Mesendoderm (in vitro differentiated cells): Measurements from ENCODE around the gene PPARA.

ENCODE experiments used
- DNase-seq: peaks from one replicate; pipeline ENCODE4 v3.0.0; 2013
- H2AK5ac ChIP-seq: 2 replicates; pipeline ENCODE4 v1.6.1; 2013; ENCODE audit warnings: low read length, inconsistent platforms
- H2BK120ac ChIP-seq: 2 replicates; pipeline ENCODE4 v1.6.1; 2013; ENCODE audit warnings: low read depth, mild to moderate bottlenecking, low read length, moderate library complexity, mixed read lengths
- H2BK15ac ChIP-seq: replicated peaks from 2 replicates; pipeline ENCODE4 v1.6.1; 2013; ENCODE audit warnings: low read depth, mild to moderate bottlenecking, moderate library complexity
- H2BK5ac ChIP-seq: 2 replicates; pipeline ENCODE4 v1.6.1; 2013; ENCODE audit warnings: low read length, inconsistent platforms
- H3K18ac ChIP-seq: 2 replicates; pipeline ENCODE4 v1.6.1; 2013; ENCODE audit warnings: mild to moderate bottlenecking, low read length, mixed read lengths
- H3K23ac ChIP-seq: one replicate; pipeline ENCODE4 v1.6.1; 2013; ENCODE audit warnings: low read length
- H3K27ac ChIP-seq: 2 replicates; pipeline ENCODE4 v1.5.1; 2013; ENCODE audit warnings: low read depth, mild to moderate bottlenecking, inconsistent platforms, low read length, moderate library complexity
- H3K27me3 ChIP-seq: 2 replicates; pipeline ENCODE4 v1.6.1; 2013; ENCODE audit warnings: low read length, control low read depth, mild to moderate bottlenecking, inconsistent platforms; ENCODE audit not compliant: insufficient read depth, poor library complexity
- H3K36me3 ChIP-seq: 2 replicates; pipeline ENCODE4 v1.6.1; 2013; ENCODE audit warnings: low read length, inconsistent platforms; ENCODE audit not compliant: control insufficient read depth, insufficient read depth
- H3K4ac ChIP-seq: one replicate; pipeline ENCODE4 v1.6.1; 2013; ENCODE audit warnings: low read depth, mild to moderate bottlenecking, low read length, moderate library complexity
- H3K4me1 ChIP-seq: 2 replicates; pipeline ENCODE4 v1.6.1; 2013; ENCODE audit warnings: low read depth, low read length, inconsistent platforms; ENCODE audit not compliant: control insufficient read depth
- H3K4me2 ChIP-seq: 2 replicates; pipeline ENCODE4 v1.6.1; 2013; ENCODE audit warnings: low read length
- H3K4me3 ChIP-seq: 2 replicates; pipeline ENCODE4 v1.5.1; 2013; ENCODE audit warnings: mild to moderate bottlenecking, low read length
- H3K56ac ChIP-seq: one replicate; pipeline ENCODE4 v1.6.1; 2013; ENCODE audit warnings: low read length
- H3K79me1 ChIP-seq: 2 replicates; pipeline ENCODE4 v1.6.1; 2013; ENCODE audit warnings: low read length, inconsistent platforms
- H3K79me2 ChIP-seq: 2 replicates; pipeline ENCODE4 v1.6.1; 2013; ENCODE audit warnings: mild to moderate bottlenecking, low read length; ENCODE audit not compliant: control insufficient read depth, insufficient read depth
- H3K9ac ChIP-seq: 2 replicates; pipeline ENCODE4 v1.6.1; 2013; ENCODE audit warnings: low read length, inconsistent platforms
- H4K5ac ChIP-seq: one replicate; pipeline ENCODE4 v1.6.1; 2013; ENCODE audit warnings: low read length
- H4K8ac ChIP-seq: one replicate; pipeline ENCODE4 v1.6.1; 2013; ENCODE audit warnings: low read depth, mild to moderate bottlenecking, control low read depth, low read length, moderate library complexity
- WGBS: extraction: QIAGEN DNeasy Blood & Tissue Kit; methylation state at CpG from one replicate; pipeline ENCODE4 v1.1.7; 2013; ENCODE audit warnings: low lambda C conversion rate, missing lambda C conversion rate; ENCODE audit not compliant: insufficient coverage; ENCODE audit errors: extremely low coverage; 5-methylcytosine and 5-hydroxymethylcytosine counted together

PPARA gene

DNA sequence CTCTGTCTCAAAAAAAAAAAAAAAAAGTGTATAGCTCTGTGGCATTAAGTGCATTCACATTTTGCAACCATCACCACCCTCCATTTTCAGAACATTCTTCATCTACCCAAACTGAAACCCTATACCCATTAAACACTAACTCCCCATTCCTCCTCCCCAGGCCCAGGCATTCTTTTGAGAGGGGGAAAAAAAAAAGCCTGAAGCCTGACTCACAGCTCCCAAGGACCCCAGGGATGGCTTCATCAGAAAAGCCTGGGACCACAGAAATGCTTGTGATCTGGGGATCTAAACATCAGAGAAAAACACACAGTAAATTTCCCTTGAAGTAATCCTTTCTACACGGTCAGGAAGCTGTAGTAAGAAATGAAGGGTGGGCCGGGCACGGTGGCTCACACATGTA is 135.7 kb downstream of the PPARA start:
- Histone ChIP-seq H2BK15ac (no peak overlapping the region), H4K5ac (no peak overlapping the region), H2BK5ac (no peak overlapping the region), H3K9ac (no peak overlapping the region), H3K36me3 (no peaks in the 10 kb centered on the region), H3K4me3 (no peak overlapping the region), H3K27me3 (no peaks in the 10 kb centered on the region), H3K4me1 (no peaks in the 10 kb centered on the region), H3K4me2 (no peak overlapping the region), H2AK5ac (no peak overlapping the region), H3K79me1 (no peaks in the 10 kb centered on the region), H2BK120ac (no peak overlapping the region), H3K27ac (no peak overlapping the region), H3K4ac (no peak overlapping the region), H3K18ac (no peak overlapping the region), H3K56ac (no peak overlapping the region), H4K8ac (no peak overlapping the region), H3K79me2 (no peaks in the 10 kb centered on the region), H3K23ac (no peak overlapping the region)
- no CpG with 5 or more reads among the region's 3 CpGs for WGBS
- DNase-seq, result no peak

DNA sequence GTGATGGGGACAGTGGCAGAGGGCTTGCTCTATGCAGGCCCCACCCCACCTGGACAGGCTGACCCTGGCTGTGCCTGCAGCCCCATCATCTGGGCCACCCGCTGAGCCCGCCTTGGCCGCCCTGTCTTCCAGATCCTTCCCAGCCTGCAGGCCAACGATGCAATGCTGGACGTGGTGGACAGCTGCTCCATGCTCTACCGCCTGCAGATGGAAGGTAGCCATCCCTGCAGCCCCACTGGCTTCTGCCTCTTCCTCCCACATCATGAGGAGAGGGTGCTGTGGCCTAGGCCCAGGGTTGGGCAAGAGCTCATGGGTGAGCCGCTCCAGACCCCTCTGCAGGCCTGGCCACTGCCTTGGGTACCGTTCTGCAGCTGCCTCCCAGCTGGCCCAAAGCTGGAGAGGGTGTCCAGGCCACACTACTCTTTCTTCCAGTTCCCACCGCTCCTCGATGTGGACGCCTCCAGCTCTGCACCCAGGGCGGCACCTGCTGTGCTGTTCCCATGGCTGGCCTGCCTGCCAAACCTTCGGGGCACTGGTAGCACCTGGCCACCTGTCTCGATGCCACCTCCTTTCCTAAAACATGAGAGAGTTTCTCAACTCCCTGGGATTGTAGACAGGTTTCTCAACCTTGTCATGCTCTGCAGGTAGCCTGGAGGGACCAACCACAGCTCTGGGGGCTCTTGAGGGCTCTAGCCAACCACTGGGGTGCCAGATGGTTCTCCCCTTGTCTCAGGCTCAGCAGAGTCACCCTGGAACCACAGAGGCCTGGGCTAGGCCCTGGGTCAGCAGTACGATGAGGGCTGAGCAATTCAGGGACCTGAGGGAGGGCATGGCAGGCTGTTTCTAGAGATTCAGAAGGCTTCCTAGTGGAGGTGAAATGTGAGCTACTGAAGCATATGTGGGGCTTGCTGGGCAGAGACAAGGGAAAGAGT is 136.9 kb downstream of the PPARA start:
- H2AK5ac ChIP-seq, result no peak overlapping the region
- no peak overlapping the region for H2BK120ac ChIP-seq
- WGBS, result no CpG with 5 or more reads among the region's 15 CpGs
- H4K5ac ChIP-seq, result no peak overlapping the region
- H3K4me3 ChIP-seq, result no peak overlapping the region
- no peak overlapping the region for H3K56ac ChIP-seq
- H2BK5ac ChIP-seq, result no peak overlapping the region
- no peak overlapping the region for H3K4me2 ChIP-seq
- no peak overlapping the region for H3K23ac ChIP-seq
- H3K27ac ChIP-seq, result no peak overlapping the region
- no peaks in the 10 kb centered on the region for H3K36me3 ChIP-seq
- no peak overlapping the region for H2BK15ac ChIP-seq
- no peak for DNase-seq
- H3K4ac ChIP-seq, result no peak overlapping the region
- no peaks in the 10 kb centered on the region for H3K4me1 ChIP-seq
- H4K8ac ChIP-seq, result no peak overlapping the region
- H3K9ac ChIP-seq, result no peak overlapping the region
- no peaks in the 10 kb centered on the region for H3K79me2 ChIP-seq
- no peak overlapping the region for H3K18ac ChIP-seq
- no peaks in the 10 kb centered on the region for H3K27me3 ChIP-seq
- H3K79me1 ChIP-seq, result no peaks in the 10 kb centered on the region

DNA sequence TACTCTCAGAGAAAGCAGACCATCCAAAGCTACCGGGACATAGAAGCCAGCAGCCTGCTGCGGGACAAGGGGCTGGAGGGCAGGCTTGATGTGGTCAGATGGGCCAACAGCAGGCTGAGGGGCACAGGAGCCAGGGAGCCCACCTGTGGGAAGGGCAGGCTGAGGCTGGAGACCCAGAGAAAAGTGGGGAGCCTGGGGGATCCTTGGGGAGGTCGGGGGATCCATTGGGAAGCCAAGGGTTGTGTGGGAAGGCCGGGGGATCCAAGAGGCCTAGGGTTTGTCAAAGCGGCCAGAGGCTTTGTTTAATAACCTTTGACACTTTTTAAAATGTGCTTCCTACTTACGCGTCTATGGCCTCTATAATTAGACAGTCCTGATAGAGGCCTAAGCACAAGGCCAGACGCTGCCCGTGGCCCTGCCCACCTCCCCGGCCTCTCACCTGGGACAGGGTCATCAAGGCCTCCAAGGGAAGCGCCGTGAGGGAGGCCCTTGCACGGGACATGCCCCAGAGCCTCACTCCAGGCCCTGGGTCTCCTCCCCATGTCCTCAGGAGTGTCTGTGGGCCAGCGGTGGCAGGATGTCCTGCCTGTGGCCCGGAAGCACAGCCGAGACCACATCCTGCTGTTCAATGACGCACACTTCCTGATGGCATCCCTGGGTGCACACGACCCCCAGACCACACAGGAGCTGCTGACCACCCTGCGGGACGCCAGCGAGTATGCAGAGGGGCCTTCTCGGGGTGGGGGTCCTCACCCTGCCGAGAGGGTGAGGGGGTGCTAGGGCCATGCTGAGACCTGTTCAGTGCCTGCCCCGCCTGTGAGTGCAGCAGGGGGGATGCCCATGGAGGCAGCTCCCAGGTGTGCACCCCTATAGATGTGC is 137.8 kb downstream of the PPARA start:
- Histone ChIP-seq H2AK5ac (no peak overlapping the region), H2BK15ac (no peak overlapping the region), H2BK5ac (no peak overlapping the region), H3K27me3 (no peaks in the 10 kb centered on the region), H3K9ac (no peak overlapping the region), H4K5ac (no peak overlapping the region), H3K4me3 (no peak overlapping the region), H3K79me1 (no peaks in the 10 kb centered on the region), H2BK120ac (no peak overlapping the region), H3K23ac (no peak overlapping the region), H4K8ac (no peak overlapping the region), H3K56ac (no peak overlapping the region), H3K4me2 (no peak overlapping the region), H3K18ac (no peak overlapping the region), H3K27ac (no peak overlapping the region), H3K79me2 (no peaks in the 10 kb centered on the region), H3K4ac (no peak overlapping the region), H3K4me1 (no peaks in the 10 kb centered on the region), H3K36me3 (no peaks in the 10 kb centered on the region)
- no CpG with 5 or more reads among the region's 24 CpGs for WGBS
- no peak for DNase-seq

DNA sequence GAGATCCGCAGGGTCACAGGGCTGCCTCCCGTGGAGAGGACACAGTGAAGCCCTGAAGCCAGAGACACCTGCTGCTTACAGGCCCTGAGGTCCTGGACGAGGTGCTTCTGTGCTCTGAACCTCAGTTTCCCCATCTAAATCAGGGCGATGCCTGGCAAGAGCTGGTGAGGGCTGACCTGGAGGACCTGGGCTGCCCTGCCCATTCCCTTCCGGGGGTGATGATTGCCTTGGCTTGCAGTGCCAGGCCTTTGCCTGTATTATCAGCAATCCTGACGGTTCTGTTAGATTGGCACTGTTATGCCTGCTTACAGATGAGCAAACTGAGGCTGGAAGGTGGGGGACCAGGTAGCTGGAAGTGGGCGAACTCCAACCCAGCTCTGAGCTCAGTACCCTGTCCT is 138.5 kb downstream of the PPARA start:
- no peaks in the 10 kb centered on the region for H3K36me3 ChIP-seq
- DNase-seq, result no peak
- H3K4me1 ChIP-seq, result no peaks in the 10 kb centered on the region
- H4K8ac ChIP-seq, result no peak overlapping the region
- H4K5ac ChIP-seq, result no peak overlapping the region
- H3K56ac ChIP-seq, result no peak overlapping the region
- no peak overlapping the region for H2AK5ac ChIP-seq
- no peak overlapping the region for H3K9ac ChIP-seq
- H3K27ac ChIP-seq, result no peak overlapping the region
- no peak overlapping the region for H3K4me3 ChIP-seq
- no peak overlapping the region for H3K23ac ChIP-seq
- H3K79me1 ChIP-seq, result no peaks in the 10 kb centered on the region
- no peaks in the 10 kb centered on the region for H3K27me3 ChIP-seq
- H3K4ac ChIP-seq, result no peak overlapping the region
- H3K79me2 ChIP-seq, result no peaks in the 10 kb centered on the region
- no CpG with 5 or more reads among the region's 7 CpGs for WGBS
- no peak overlapping the region for H2BK120ac ChIP-seq
- no peak overlapping the region for H3K4me2 ChIP-seq
- H2BK15ac ChIP-seq, result no peak overlapping the region
- H3K18ac ChIP-seq, result no peak overlapping the region
- H2BK5ac ChIP-seq, result no peak overlapping the region

DNA sequence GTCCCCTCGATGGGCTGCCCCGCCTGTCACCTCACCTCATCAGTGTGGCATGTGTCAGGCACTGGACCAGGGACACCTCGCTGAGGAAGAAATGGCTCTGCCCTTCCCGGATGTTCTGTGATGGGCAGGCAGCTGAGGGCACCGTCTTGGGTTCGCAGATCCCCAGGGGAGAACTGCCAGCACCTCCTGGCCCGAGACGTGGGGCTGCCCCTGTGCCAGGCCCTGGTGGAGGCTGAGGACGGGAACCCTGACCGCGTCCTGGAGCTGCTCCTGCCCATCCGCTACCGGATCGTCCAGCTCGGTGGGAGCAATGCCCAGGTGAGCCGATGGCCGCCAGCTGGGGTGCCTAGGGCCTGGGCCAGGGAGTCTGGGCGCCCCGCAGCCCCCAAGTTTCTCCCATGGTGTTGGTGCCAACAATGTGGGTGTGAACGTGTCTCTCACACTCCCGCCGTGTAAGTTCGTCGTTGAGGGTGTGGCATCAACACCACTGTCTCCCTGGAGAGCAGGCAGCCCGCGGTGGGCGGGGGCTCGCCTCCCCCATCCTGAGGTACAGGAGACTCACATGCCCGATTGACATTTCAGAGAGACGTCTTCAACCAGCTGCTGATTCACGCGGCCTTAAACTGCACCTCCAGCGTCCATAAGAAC is 139.0 kb downstream of the PPARA start:
- Histone ChIP-seq H3K79me2 (no peaks in the 10 kb centered on the region), H3K4ac (no peak overlapping the region), H2BK15ac (no peak overlapping the region), H2AK5ac (no peak overlapping the region), H3K4me1 (no peaks in the 10 kb centered on the region), H3K4me2 (no peak overlapping the region), H3K27ac (no peak overlapping the region), H3K18ac (no peak overlapping the region), H2BK120ac (no peak overlapping the region), H3K9ac (no peak overlapping the region), H4K5ac (no peak overlapping the region), H3K23ac (no peak overlapping the region), H3K36me3 (no peaks in the 10 kb centered on the region), H2BK5ac (no peak overlapping the region), H3K27me3 (no peaks in the 10 kb centered on the region), H3K79me1 (no peaks in the 10 kb centered on the region), H3K56ac (no peak overlapping the region), H4K8ac (no peak overlapping the region), H3K4me3 (no peak overlapping the region)
- no CpG with 5 or more reads among the region's 33 CpGs for WGBS
- no peak for DNase-seq
